ENCODE results near the gene PRKN. TPM values are rescaled to one million over a fixed set of nuclear protein-coding genes. Genes with fewer than 3 reads are reported as not detected.

The PRKN gene
- total RNA-seq, 2 donors from 2014 or later: 15.7 to 19.3 TPM

GRCh38 chr6:161943561-161943960 lies 784.0 kb downstream of the PRKN start:
- DNase-seq (ENCODE audit: low spot score): no peak
- H3K36me3 ChIP-seq: no peaks in the 10 kb centered on the region
- H3K4me1 ChIP-seq: no peaks in the 10 kb centered on the region
- no peak overlapping the region for H3K4me3 ChIP-seq
- TF ChIP-seq CTCF (IDR thresholded peaks at IDR 0.05): no peak
- H3K27me3 ChIP-seq: no peaks in the 10 kb centered on the region
- no peaks in the 10 kb centered on the region for H3K9me3 ChIP-seq
- H3K27ac ChIP-seq: no peak overlapping the region

GRCh38 chr6:161941565-161941964 lies 786.0 kb downstream of the PRKN start:
- no peak overlapping the region for H3K27ac ChIP-seq
- H3K4me1 ChIP-seq: no peaks in the 10 kb centered on the region
- DNase-seq (ENCODE audit: low spot score): no peak
- TF ChIP-seq CTCF (IDR thresholded peaks at IDR 0.05): no peak
- H3K9me3 ChIP-seq: no peaks in the 10 kb centered on the region
- H3K4me3 ChIP-seq: no peak overlapping the region
- no peaks in the 10 kb centered on the region for H3K27me3 ChIP-seq
- no peaks in the 10 kb centered on the region for H3K36me3 ChIP-seq

- Histone ChIP-seq H3K4me1 (no peaks in the 10 kb centered on the region), H3K27ac (no peak overlapping the region), H3K27me3 (no peaks in the 10 kb centered on the region), H3K9me3 (no peaks in the 10 kb centered on the region), H3K4me3 (no peak overlapping the region), H3K36me3 (no peaks in the 10 kb centered on the region)
- DNase-seq (ENCODE audit: low spot score): no peak
- TF ChIP-seq CTCF (IDR thresholded peaks at IDR 0.05): no peak
Observed at GRCh38 chr6:161940519-161940918, 787.0 kb downstream of the PRKN start.

- Histone ChIP-seq H3K27ac (no peak overlapping the region), H3K27me3 (no peaks in the 10 kb centered on the region), H3K9me3 (no peaks in the 10 kb centered on the region), H3K4me3 (no peak overlapping the region), H3K36me3 (no peaks in the 10 kb centered on the region), H3K4me1 (no peaks in the 10 kb centered on the region)
- TF ChIP-seq CTCF (IDR thresholded peaks at IDR 0.05): no peak
- no peak for DNase-seq (ENCODE audit: low spot score)
Observed at GRCh38 chr6:161926324-161926723, 801.2 kb downstream of the PRKN start.

- DNase-seq (ENCODE audit: low spot score): no peak
Observed at GRCh38 chr6:161924516-161925116, 803.0 kb downstream of the PRKN start.

More at GRCh38 chr6:161924516-161925116, 803.0 kb downstream of the PRKN start:
- no peaks in the 10 kb centered on the region for H3K27me3 ChIP-seq
- no peaks in the 10 kb centered on the region for H3K36me3 ChIP-seq
- no peak for TF ChIP-seq CTCF (IDR thresholded peaks at IDR 0.05)
- no peaks in the 10 kb centered on the region for H3K4me1 ChIP-seq
- no peak overlapping the region for H3K4me3 ChIP-seq
- no peak overlapping the region for H3K27ac ChIP-seq
- H3K9me3 ChIP-seq: no peaks in the 10 kb centered on the region
